Renal cortex interstitium (tissue), 15 donors: ENCODE measurements around the gene TBCA. TPM values are rescaled to one million over a fixed set of nuclear protein-coding genes. Genes with fewer than 3 reads are reported as not detected.

Experiments
- DNase-seq, 11 donors: peaks; one replicate each; pipeline ENCODE4 v3.0.0-alpha.2; 2013; ENCODE audit warnings: low read depth in 9 of 11, low spot score in 4 of 11; ENCODE audit errors: extremely low read depth in 1 of 11
- long read RNA-seq, 16 experiments: transcript quantifications; one replicate each; lab custom pipeline, GENCODE V29; 2026
- polyA plus RNA-seq, 3 donors: library from polyadenylated mRNA; unstranded; fragments of 120-200 nt; gene quantifications; one replicate each; pipeline ENCODE4 v1.2.1, GENCODE V29; 2013; ENCODE audit not compliant: insufficient read length in 3 of 3

Gene TBCA
- 100 to 1,000 TPM; 221 to 343 (median 268) TPM for polyA plus RNA-seq
- long read RNA-seq, donor 1, transcript TBCA-205 (3 exons, 717 nt), result minor isoform, 13 of 209 reads
- long read RNA-seq, donor 1, transcript TBCA-202 (4 exons, 683 nt), result major isoform, 173 of 209 reads
- long read RNA-seq, donor 1, transcript TBCA-201 (3 exons, 2,301 nt), result minor isoform, 11 of 209 reads
- long read RNA-seq, donor 1, partial matches to known transcripts, result 0 of 209 reads
- long read RNA-seq, donor 1, other reads (novel, unspliced or antisense), result 11 of 209 reads
- long read RNA-seq, donor 2, transcript TBCA-205 (3 exons, 717 nt), result minor isoform, 14 of 165 reads
- long read RNA-seq, donor 2, transcript TBCA-202 (4 exons, 683 nt), result major isoform, 132 of 165 reads
- long read RNA-seq, donor 2, transcript TBCA-201 (3 exons, 2,301 nt), result minor isoform, 15 of 165 reads
- long read RNA-seq, donor 2, partial matches to known transcripts, result 0 of 165 reads
- long read RNA-seq, donor 2, other reads (novel, unspliced or antisense), result 0 of 165 reads
- long read RNA-seq, donor 3, transcript TBCA-202 (4 exons, 683 nt), result major isoform, 218 of 259 reads
- long read RNA-seq, donor 3, transcript TBCA-205 (3 exons, 717 nt), result minor isoform, 10 of 259 reads
- long read RNA-seq, donor 3, transcript TBCA-201 (3 exons, 2,301 nt), result minor isoform, 20 of 259 reads
- long read RNA-seq, donor 3, partial matches to known transcripts, result 7 of 259 reads
- long read RNA-seq, donor 3, other reads (novel, unspliced or antisense), result 0 of 259 reads
- long read RNA-seq, donor 4, transcript TBCA-202 (4 exons, 683 nt), result major isoform, 148 of 155 reads
- long read RNA-seq, donor 4, partial matches to known transcripts, result 0 of 155 reads
- long read RNA-seq, donor 4, other reads (novel, unspliced or antisense), result 0 of 155 reads
- long read RNA-seq, donor 5, result 0 reads
- long read RNA-seq, donor 6, transcript TBCA-205 (3 exons, 717 nt), result minor isoform, 10 of 180 reads
- long read RNA-seq, donor 6, transcript TBCA-202 (4 exons, 683 nt), result major isoform, 146 of 180 reads
- long read RNA-seq, donor 6, transcript TBCA-201 (3 exons, 2,301 nt), result minor isoform, 22 of 180 reads
- long read RNA-seq, donor 6, partial matches to known transcripts, result 0 of 180 reads
- long read RNA-seq, donor 6, other reads (novel, unspliced or antisense), result 0 of 180 reads
- long read RNA-seq, donor 7, transcript TBCA-205 (3 exons, 717 nt), result minor isoform, 9 of 248 reads
- long read RNA-seq, donor 7, transcript TBCA-201 (3 exons, 2,301 nt), result minor isoform, 15 of 248 reads
- long read RNA-seq, donor 7, transcript TBCA-202 (4 exons, 683 nt), result major isoform, 213 of 248 reads
- long read RNA-seq, donor 7, partial matches to known transcripts, result 10 of 248 reads
- long read RNA-seq, donor 7, other reads (novel, unspliced or antisense), result 0 of 248 reads
- long read RNA-seq, donor 8, result 0 reads
- long read RNA-seq, donor 9, transcript TBCA-201 (3 exons, 2,301 nt), result minor isoform, 12 of 158 reads
- long read RNA-seq, donor 9, transcript TBCA-205 (3 exons, 717 nt), result minor isoform, 7 of 158 reads
- long read RNA-seq, donor 9, transcript TBCA-202 (4 exons, 683 nt), result major isoform, 132 of 158 reads
- long read RNA-seq, donor 9, partial matches to known transcripts, result 5 of 158 reads
- long read RNA-seq, donor 9, other reads (novel, unspliced or antisense), result 0 of 158 reads
- long read RNA-seq, donor 10, transcript TBCA-202 (4 exons, 683 nt), result major isoform, 178 of 204 reads
- long read RNA-seq, donor 10, transcript TBCA-201 (3 exons, 2,301 nt), result minor isoform, 13 of 204 reads
- long read RNA-seq, donor 10, transcript TBCA-205 (3 exons, 717 nt), result minor isoform, 8 of 204 reads
- long read RNA-seq, donor 10, partial matches to known transcripts, result 5 of 204 reads
- long read RNA-seq, donor 10, other reads (novel, unspliced or antisense), result 0 of 204 reads
- long read RNA-seq, donor 11, transcript TBCA-201 (3 exons, 2,301 nt), result minor isoform, 7 of 100 reads
- long read RNA-seq, donor 11, transcript TBCA-202 (4 exons, 683 nt), result major isoform, 91 of 100 reads
- long read RNA-seq, donor 11, partial matches to known transcripts, result 0 of 100 reads
- long read RNA-seq, donor 11, other reads (novel, unspliced or antisense), result 0 of 100 reads
- long read RNA-seq, donor 12, transcript TBCA-205 (3 exons, 717 nt), result minor isoform, 8 of 114 reads
- long read RNA-seq, donor 12, transcript TBCA-202 (4 exons, 683 nt), result major isoform, 102 of 114 reads
- long read RNA-seq, donor 12, partial matches to known transcripts, result 0 of 114 reads
- long read RNA-seq, donor 12, other reads (novel, unspliced or antisense), result 0 of 114 reads
- long read RNA-seq, donor 13, result 0 reads
- long read RNA-seq, donor 14, transcript TBCA-202 (4 exons, 683 nt), result major isoform, 167 of 187 reads
- long read RNA-seq, donor 14, transcript TBCA-201 (3 exons, 2,301 nt), result minor isoform, 9 of 187 reads
- long read RNA-seq, donor 14, partial matches to known transcripts, result 0 of 187 reads
- long read RNA-seq, donor 14, other reads (novel, unspliced or antisense), result 6 of 187 reads
- long read RNA-seq, donor 15, transcript TBCA-202 (4 exons, 683 nt), result major isoform, 67 of 74 reads
- long read RNA-seq, donor 15, partial matches to known transcripts, result 0 of 74 reads
- long read RNA-seq, donor 15, other reads (novel, unspliced or antisense), result 0 of 74 reads
- long read RNA-seq, donor 16, transcript TBCA-205 (3 exons, 717 nt), result minor isoform, 24 of 377 reads
- long read RNA-seq, donor 16, transcript TBCA-202 (4 exons, 683 nt), result major isoform, 300 of 377 reads
- long read RNA-seq, donor 16, transcript TBCA-201 (3 exons, 2,301 nt), result minor isoform, 18 of 377 reads
- long read RNA-seq, donor 16, transcript TBCA-208 (3 exons, 446 nt), result minor isoform, 7 of 377 reads
- long read RNA-seq, donor 16, partial matches to known transcripts, result 16 of 377 reads
- long read RNA-seq, donor 16, other reads (novel, unspliced or antisense), result 11 of 377 reads

- DNase-seq, result peak; percentile 81 to 89 (median 87)
Measured at GRCh38 chr5:77775790-77776553, at the start of gene TBCA. TSS of gene TBCA (minus strand) at chr5:77776339. CDS start at chr5:77776257, 82 bp downstream.

GRCh38 chr5:77824981-77825380, 48.8 kb upstream of the TBCA start:
- no peak for DNase-seq

- DNase-seq, result no peak
Measured at GRCh38 chr5:77816686-77817085, 40.5 kb upstream of the TBCA start.

GRCh38 chr5:77812926-77813589, 36.9 kb upstream of the TBCA start:
- no peak for DNase-seq

- DNase-seq, result no peak
Measured at GRCh38 chr5:77806213-77806843, 30.2 kb upstream of the TBCA start.

- no peak for DNase-seq
Measured at GRCh38 chr5:77798456-77798855, 22.3 kb upstream of the TBCA start.

- DNase-seq, result no peak
Measured at GRCh38 chr5:77797136-77797535, 21.0 kb upstream of the TBCA start.

- no peak for DNase-seq
Measured at GRCh38 chr5:77795846-77796245, 19.7 kb upstream of the TBCA start.

- no peak for DNase-seq
Measured at GRCh38 chr5:77795268-77795667, 19.1 kb upstream of the TBCA start.

- no peak for DNase-seq
Measured at GRCh38 chr5:77791926-77792325, 15.8 kb upstream of the TBCA start.

- no peak for DNase-seq
Measured at GRCh38 chr5:77791356-77791755, 15.2 kb upstream of the TBCA start.

- DNase-seq, result no peak
Measured at GRCh38 chr5:77785229-77785628, 9.1 kb upstream of the TBCA start.

- no peak for DNase-seq
Measured at GRCh38 chr5:77784735-77785134, 8.6 kb upstream of the TBCA start.

GRCh38 chr5:77781076-77781475, 4.9 kb upstream of the TBCA start:
- DNase-seq, result no peak
